GM18507 (cell line): Measurements from ENCODE around the gene PSMG1.

Source experiments
- DNase-seq: peaks from one replicate; pipeline ENCODE4 v3.0.0; 2011; ENCODE audit warnings: low read depth; ENCODE audit not compliant: insufficient read length; ENCODE audit errors: extremely low spot score
- FAIRE-seq: peaks from 2 replicates; lab custom pipeline; 2011; peaks lifted over from hg19 to GRCh38; lab: Jason Lieb, UNC

PSMG1 gene

GRCh38 chr21:39131791-39132190 is 51.5 kb downstream of the PSMG1 start:
- FAIRE-seq, result no peak
- DNase-seq, result no peak

- FAIRE-seq (no peak), DNase-seq (no peak)
Observed at GRCh38 chr21:39127506-39127905, 55.7 kb downstream of the PSMG1 start.

- DNase-seq (no peak), FAIRE-seq (no peak)
Observed at GRCh38 chr21:39126486-39126806, 56.8 kb downstream of the PSMG1 start.

- DNase-seq (no peak), FAIRE-seq (no peak)
Observed at GRCh38 chr21:39125752-39126485, 57.3 kb downstream of the PSMG1 start.
